ENCODE data around the gene CTDSP2. TPM values are rescaled to one million over a fixed set of nuclear protein-coding genes. Genes with fewer than 3 reads are reported as not detected.
"Not testable (repeated sequence)": the region's sequence is repeated elsewhere in the genome, so short reads cannot be mapped to it uniquely, and the experiment has no call there.

The CTDSP2 gene
- polyA plus RNA-seq, 1 donor, result 131 TPM

GRCh38 chr12:57852620-57853500 lies 6.3 kb upstream of the CTDSP2 start:
- peaks cover 14% of the 10 kb centered on the region for H3K4me1 ChIP-seq (ENCODE audit: control insufficient read depth, insufficient read depth, low read length)
- peaks cover 7% of the 10 kb centered on the region for H3K27me3 ChIP-seq (ENCODE audit: control insufficient read depth, insufficient read depth, low read length)
- H3K4me3 ChIP-seq (ENCODE audit: low read length), result peak overlapping the region; percentile 38
- WGBS (ENCODE audit: insufficient coverage, low lambda C conversion rate), result no CpG with 5 or more reads among the region's 38 CpGs
- peak; percentile 51 to 62 for DNase-seq
- no peaks in the 10 kb centered on the region for H3K9me3 ChIP-seq (ENCODE audit: control insufficient read depth, low read depth, low read length)
- no peaks in the 10 kb centered on the region for H3K36me3 ChIP-seq (ENCODE audit: control insufficient read depth, insufficient read depth, low read length)
- H3K27ac ChIP-seq (ENCODE audit: low read length), result peak overlapping the region; percentile 22

GRCh38 chr12:57852200-57852599 lies 5.7 kb upstream of the CTDSP2 start:
- Histone ChIP-seq H3K36me3 (ENCODE audit: control insufficient read depth, insufficient read depth, low read length) (no peaks in the 10 kb centered on the region), H3K27ac (ENCODE audit: low read length) (no peak overlapping the region), H3K4me1 (ENCODE audit: control insufficient read depth, insufficient read depth, low read length) (peaks cover 16% of the 10 kb centered on the region), H3K27me3 (ENCODE audit: control insufficient read depth, insufficient read depth, low read length) (peaks cover 7% of the 10 kb centered on the region), H3K4me3 (ENCODE audit: low read length) (peak overlapping the region; percentile 38), H3K9me3 (ENCODE audit: control insufficient read depth, low read depth, low read length) (no peaks in the 10 kb centered on the region)
- no peak for DNase-seq
- no CpG with 5 or more reads among the region's 11 CpGs for WGBS (ENCODE audit: insufficient coverage, low lambda C conversion rate)

GRCh38 chr12:57851552-57851951 lies 5.0 kb upstream of the CTDSP2 start:
- Histone ChIP-seq H3K9me3 (ENCODE audit: control insufficient read depth, low read depth, low read length) (no peaks in the 10 kb centered on the region), H3K4me3 (ENCODE audit: low read length) (no peak overlapping the region), H3K36me3 (ENCODE audit: control insufficient read depth, insufficient read depth, low read length) (no peaks in the 10 kb centered on the region), H3K4me1 (ENCODE audit: control insufficient read depth, insufficient read depth, low read length) (peaks cover 18% of the 10 kb centered on the region), H3K27me3 (ENCODE audit: control insufficient read depth, insufficient read depth, low read length) (peaks cover 7% of the 10 kb centered on the region), H3K27ac (ENCODE audit: low read length) (no peak overlapping the region)
- DNase-seq, result no peak
- no CpG with 5 or more reads among the region's 1 CpG for WGBS (ENCODE audit: insufficient coverage, low lambda C conversion rate)

GRCh38 chr12:57850854-57851430 lies 4.4 kb upstream of the CTDSP2 start:
- H3K27ac ChIP-seq (ENCODE audit: low read length), result no peak overlapping the region
- no peaks in the 10 kb centered on the region for H3K36me3 ChIP-seq (ENCODE audit: control insufficient read depth, insufficient read depth, low read length)
- H3K9me3 ChIP-seq (ENCODE audit: control insufficient read depth, low read depth, low read length), result no peaks in the 10 kb centered on the region
- no CpG with 5 or more reads among the region's 6 CpGs for WGBS (ENCODE audit: insufficient coverage, low lambda C conversion rate)
- peaks cover 7% of the 10 kb centered on the region for H3K27me3 ChIP-seq (ENCODE audit: control insufficient read depth, insufficient read depth, low read length)
- no peak for DNase-seq
- peaks cover 18% of the 10 kb centered on the region for H3K4me1 ChIP-seq (ENCODE audit: control insufficient read depth, insufficient read depth, low read length)
- H3K4me3 ChIP-seq (ENCODE audit: low read length), result no peak overlapping the region

GRCh38 chr12:57849447-57849846 lies 2.9 kb upstream of the CTDSP2 start:
- not testable (repeated sequence) for H3K27me3 ChIP-seq (ENCODE audit: control insufficient read depth, insufficient read depth, low read length); H3K9me3 ChIP-seq (ENCODE audit: control insufficient read depth, low read depth, low read length); H3K4me3 ChIP-seq (ENCODE audit: low read length); H3K36me3 ChIP-seq (ENCODE audit: control insufficient read depth, insufficient read depth, low read length); H3K27ac ChIP-seq (ENCODE audit: low read length); DNase-seq
- peaks cover 19% of the 10 kb centered on the region for H3K4me1 ChIP-seq (ENCODE audit: control insufficient read depth, insufficient read depth, low read length)
- WGBS (ENCODE audit: insufficient coverage, low lambda C conversion rate), result no CpG with 5 or more reads among the region's 3 CpGs

GRCh38 chr12:57849035-57849434 lies 2.5 kb upstream of the CTDSP2 start:
- Histone ChIP-seq H3K4me3 (ENCODE audit: low read length) (no peak overlapping the region), H3K9me3 (ENCODE audit: control insufficient read depth, low read depth, low read length) (no peaks in the 10 kb centered on the region), H3K4me1 (ENCODE audit: control insufficient read depth, insufficient read depth, low read length) (peaks cover 23% of the 10 kb centered on the region), H3K27ac (ENCODE audit: low read length) (no peak overlapping the region), H3K36me3 (ENCODE audit: control insufficient read depth, insufficient read depth, low read length) (no peaks in the 10 kb centered on the region), H3K27me3 (ENCODE audit: control insufficient read depth, insufficient read depth, low read length) (peaks cover 7% of the 10 kb centered on the region)
- no peak for DNase-seq
- WGBS (ENCODE audit: insufficient coverage, low lambda C conversion rate), result no CpG with 5 or more reads among the region's 2 CpGs

GRCh38 chr12:57848208-57848607 lies 1.7 kb upstream of the CTDSP2 start:
- H3K4me1 ChIP-seq (ENCODE audit: control insufficient read depth, insufficient read depth, low read length), result peaks cover 26% of the 10 kb centered on the region
- no peaks in the 10 kb centered on the region for H3K36me3 ChIP-seq (ENCODE audit: control insufficient read depth, insufficient read depth, low read length)
- H3K27ac ChIP-seq (ENCODE audit: low read length), result no peak overlapping the region
- no peak overlapping the region for H3K4me3 ChIP-seq (ENCODE audit: low read length)
- no peaks in the 10 kb centered on the region for H3K9me3 ChIP-seq (ENCODE audit: control insufficient read depth, low read depth, low read length)
- WGBS (ENCODE audit: insufficient coverage, low lambda C conversion rate), result no CpG with 5 or more reads among the region's 3 CpGs
- H3K27me3 ChIP-seq (ENCODE audit: control insufficient read depth, insufficient read depth, low read length), result peaks cover 7% of the 10 kb centered on the region
- DNase-seq, result no peak

- Histone ChIP-seq H3K27ac (ENCODE audit: low read length) (peak overlapping the region; percentile 98), H3K4me3 (ENCODE audit: low read length) (peak overlapping the region; percentile 95), H3K27me3 (ENCODE audit: control insufficient read depth, insufficient read depth, low read length) (no peaks in the 10 kb centered on the region), H3K36me3 (ENCODE audit: control insufficient read depth, insufficient read depth, low read length) (no peaks in the 10 kb centered on the region), H3K9me3 (ENCODE audit: control insufficient read depth, low read depth, low read length) (no peaks in the 10 kb centered on the region), H3K4me1 (ENCODE audit: control insufficient read depth, insufficient read depth, low read length) (peaks cover 37% of the 10 kb centered on the region)
- DNase-seq, result no peak
- no CpG with 5 or more reads among the region's 26 CpGs for WGBS (ENCODE audit: insufficient coverage, low lambda C conversion rate)
These were observed 298 bp downstream of the CTDSP2 start for GRCh38 chr12:57846285-57846576.

- Histone ChIP-seq H3K27me3 (ENCODE audit: control insufficient read depth, insufficient read depth, low read length) (no peaks in the 10 kb centered on the region), H3K36me3 (ENCODE audit: control insufficient read depth, insufficient read depth, low read length) (no peaks in the 10 kb centered on the region), H3K27ac (ENCODE audit: low read length) (peak overlapping the region; percentile 98), H3K4me3 (ENCODE audit: low read length) (peak overlapping the region; percentile 95), H3K4me1 (ENCODE audit: control insufficient read depth, insufficient read depth, low read length) (peaks cover 43% of the 10 kb centered on the region), H3K9me3 (ENCODE audit: control insufficient read depth, low read depth, low read length) (no peaks in the 10 kb centered on the region)
- DNase-seq, result peak; percentile 51 to 74
- WGBS (ENCODE audit: insufficient coverage, low lambda C conversion rate), result no CpG with 5 or more reads among the region's 81 CpGs
These were observed 848 bp downstream of the CTDSP2 start for GRCh38 chr12:57845478-57846284.

- Histone ChIP-seq H3K4me1 (ENCODE audit: control insufficient read depth, insufficient read depth, low read length) (peaks cover 50% of the 10 kb centered on the region), H3K9me3 (ENCODE audit: control insufficient read depth, low read depth, low read length) (no peaks in the 10 kb centered on the region), H3K4me3 (ENCODE audit: low read length) (peak overlapping the region; percentile 95), H3K36me3 (ENCODE audit: control insufficient read depth, insufficient read depth, low read length) (peaks cover 5% of the 10 kb centered on the region), H3K27ac (ENCODE audit: low read length) (peak overlapping the region; percentile 98), H3K27me3 (ENCODE audit: control insufficient read depth, insufficient read depth, low read length) (no peaks in the 10 kb centered on the region)
- peak in 1 of 2 donors; percentile 55 for DNase-seq
- no CpG with 5 or more reads among the region's 42 CpGs for WGBS (ENCODE audit: insufficient coverage, low lambda C conversion rate)
These were observed 1.6 kb downstream of the CTDSP2 start for GRCh38 chr12:57844709-57845477.

Data from large intestine (tissue), 3 donors.